GM13977 (cell line): ENCODE measurements around the gene ITCH.
A peak's percentile ranks its signal among the peaks of the same experiment; 100 is the strongest.
"Not testable (repeated sequence)": the region's sequence is repeated elsewhere in the genome, so short reads cannot be mapped to it uniquely, and the experiment has no call there.

Experiments used
- DNase-seq: peaks from one replicate; pipeline ENCODE4 v3.0.0; 2012; ENCODE audit warnings: low spot score
- in situ Hi-C: fragments of 300-500 bp; cut with MboI; formaldehyde crosslinking; loops from one replicate; pipeline ENCODE4 v1.12.0; 2022; ENCODE audit warnings: low sequenced_read_pairs, low pct_unique_long_range_greater_than_20kb, mixed read lengths, inconsistent platforms; ENCODE audit not compliant: unreplicated experiment
- TF ChIP-seq, protein P1 (sequence below): IDR thresholded peaks from 2 replicates; pipeline ENCODE4 v1.5.1; 2012; ENCODE audit warnings: mild to moderate bottlenecking, control low read depth; ENCODE audit not compliant: insufficient read depth; ENCODE audit errors: extremely low read depth, missing control alignments

The ITCH gene

DNA sequence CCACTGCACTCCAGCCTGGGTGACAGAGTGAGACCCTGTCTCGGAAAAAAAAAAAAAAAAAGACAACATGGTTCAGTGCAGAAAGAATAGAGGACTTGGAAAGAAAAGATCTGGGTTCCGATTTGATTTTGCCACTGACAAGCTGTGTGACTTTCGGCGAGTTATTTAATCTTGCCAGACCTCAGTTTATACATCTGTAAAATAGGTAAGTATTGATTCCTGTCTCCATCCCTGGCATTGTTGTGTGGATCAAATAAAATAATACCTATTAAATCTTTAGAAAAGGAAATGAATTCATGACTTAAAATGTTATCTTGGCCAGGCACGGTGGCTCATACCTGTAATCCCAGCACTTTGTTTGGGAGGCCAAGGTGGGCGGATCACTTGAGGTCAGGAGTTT is 7.0 kb downstream of the ITCH start:
- TF ChIP-seq, protein P1, sequence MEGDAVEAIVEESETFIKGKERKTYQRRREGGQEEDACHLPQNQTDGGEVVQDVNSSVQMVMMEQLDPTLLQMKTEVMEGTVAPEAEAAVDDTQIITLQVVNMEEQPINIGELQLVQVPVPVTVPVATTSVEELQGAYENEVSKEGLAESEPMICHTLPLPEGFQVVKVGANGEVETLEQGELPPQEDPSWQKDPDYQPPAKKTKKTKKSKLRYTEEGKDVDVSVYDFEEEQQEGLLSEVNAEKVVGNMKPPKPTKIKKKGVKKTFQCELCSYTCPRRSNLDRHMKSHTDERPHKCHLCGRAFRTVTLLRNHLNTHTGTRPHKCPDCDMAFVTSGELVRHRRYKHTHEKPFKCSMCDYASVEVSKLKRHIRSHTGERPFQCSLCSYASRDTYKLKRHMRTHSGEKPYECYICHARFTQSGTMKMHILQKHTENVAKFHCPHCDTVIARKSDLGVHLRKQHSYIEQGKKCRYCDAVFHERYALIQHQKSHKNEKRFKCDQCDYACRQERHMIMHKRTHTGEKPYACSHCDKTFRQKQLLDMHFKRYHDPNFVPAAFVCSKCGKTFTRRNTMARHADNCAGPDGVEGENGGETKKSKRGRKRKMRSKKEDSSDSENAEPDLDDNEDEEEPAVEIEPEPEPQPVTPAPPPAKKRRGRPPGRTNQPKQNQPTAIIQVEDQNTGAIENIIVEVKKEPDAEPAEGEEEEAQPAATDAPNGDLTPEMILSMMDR, result no peak
- DNase-seq, result no peak
- in situ Hi-C loops, result no loop called here

DNA sequence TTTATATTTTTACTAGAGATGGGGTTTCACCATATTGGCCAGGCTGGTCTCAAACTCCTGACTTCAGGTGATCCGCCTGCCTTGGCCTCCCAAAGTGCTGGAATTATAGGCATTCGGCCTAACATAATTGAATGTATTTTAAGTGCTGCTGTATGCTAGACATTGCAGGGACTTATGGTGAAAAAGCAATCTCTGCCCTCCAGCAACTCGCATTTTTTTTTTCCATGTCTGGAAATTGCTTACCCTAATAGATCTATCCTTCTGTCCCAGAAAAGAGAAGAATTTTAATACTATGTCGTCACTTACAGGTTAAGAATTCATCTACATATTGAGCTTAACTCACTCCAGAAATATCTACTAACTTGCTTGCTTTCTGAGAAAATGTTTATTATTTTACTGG is 10.4 kb downstream of the ITCH start:
- in situ Hi-C loops, result no loop called here
- no peak for DNase-seq
- TF ChIP-seq, protein P1, result no peak

DNA sequence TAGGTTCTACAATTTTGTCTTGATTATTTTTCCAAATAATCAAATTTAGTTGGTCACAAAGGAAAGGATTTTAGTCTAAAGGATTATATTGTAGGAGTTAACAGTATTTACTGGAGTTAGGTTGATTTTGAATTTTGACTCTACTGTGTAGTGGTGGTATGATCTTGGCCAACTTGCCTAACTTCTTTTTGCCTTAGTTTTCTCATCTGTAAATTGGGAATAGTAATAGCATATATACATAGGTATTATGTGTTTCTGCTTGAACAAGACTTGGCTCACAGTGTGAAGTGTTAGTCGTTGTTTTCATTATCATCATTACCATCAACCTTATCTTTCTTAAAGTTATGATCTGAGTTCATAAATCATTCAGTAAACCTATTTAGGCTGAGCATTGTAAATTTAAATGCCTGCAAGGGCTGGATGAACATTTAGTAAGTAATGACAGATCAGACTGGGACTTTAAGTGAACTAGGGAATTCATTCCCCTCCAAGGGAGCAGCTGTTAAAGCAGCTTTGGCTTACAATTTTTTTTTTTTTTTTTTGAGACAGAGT is 11.2 kb downstream of the ITCH start:
- in situ Hi-C loops, result no loop called here
- TF ChIP-seq, protein P1, result no peak
- no peak for DNase-seq

DNA sequence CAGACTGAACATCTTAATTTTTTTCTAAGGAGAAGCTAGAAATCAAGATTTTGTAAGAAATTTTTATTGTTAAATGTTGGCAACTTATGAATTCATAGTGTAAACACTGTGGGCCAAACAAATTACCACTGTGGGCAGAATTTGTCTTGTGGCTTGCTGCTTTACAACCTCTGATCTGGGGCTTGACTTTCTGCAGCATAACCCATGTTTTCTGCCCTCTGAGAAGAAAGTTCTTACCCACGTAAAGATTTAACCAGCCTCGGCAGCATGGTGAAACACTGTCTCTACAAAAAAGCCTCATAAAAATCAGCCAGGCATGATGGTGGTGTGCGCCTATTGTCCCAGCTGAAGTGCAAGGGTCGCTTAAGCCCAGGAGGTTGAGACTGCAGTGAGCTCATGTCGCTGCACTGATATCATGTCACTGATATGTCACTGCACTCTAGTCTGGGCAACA is 12.9 kb downstream of the ITCH start:
- TF ChIP-seq, protein P1, result no peak
- no peak for DNase-seq
- in situ Hi-C loops, result no loop called here

DNA sequence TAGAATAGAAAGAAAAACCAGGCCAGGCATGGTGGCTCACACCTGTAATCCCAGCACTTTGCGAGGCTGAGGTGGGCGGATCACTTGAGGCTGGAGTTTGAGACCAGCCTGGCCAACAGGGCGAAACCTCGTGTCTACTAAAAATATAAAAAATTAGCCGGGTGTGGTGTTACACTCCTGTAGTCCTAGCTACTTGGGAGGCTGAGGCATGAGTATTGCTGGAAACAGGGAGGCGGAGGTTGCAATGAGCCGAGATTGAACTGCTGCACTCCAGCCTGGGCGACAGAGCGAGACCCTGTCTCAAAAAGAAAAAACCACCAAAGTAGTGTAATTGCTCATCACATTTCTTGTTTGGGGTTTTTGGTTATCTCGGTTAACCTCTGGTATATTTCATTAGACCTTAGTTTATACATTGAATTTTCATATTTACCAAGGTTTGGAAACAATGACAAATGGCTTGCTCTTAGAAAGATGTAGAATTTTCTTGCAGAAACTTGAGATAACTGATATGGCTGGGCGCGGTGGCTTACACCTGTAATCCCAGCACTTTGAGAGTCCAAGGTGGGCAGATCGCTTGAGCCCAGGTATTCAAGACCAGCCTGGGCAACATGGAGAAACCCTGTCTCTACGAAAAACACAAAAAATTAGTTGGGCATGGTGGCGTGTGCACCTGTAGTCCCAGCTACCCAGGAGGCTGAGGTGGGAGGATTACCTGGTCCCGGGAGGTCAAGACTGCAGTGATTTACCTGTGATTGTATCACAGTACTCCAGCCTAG is 14.2 kb downstream of the ITCH start:
- DNase-seq, result peak; percentile 58
- in situ Hi-C loops, result no loop called here
- TF ChIP-seq, protein P1, result no peak

DNA sequence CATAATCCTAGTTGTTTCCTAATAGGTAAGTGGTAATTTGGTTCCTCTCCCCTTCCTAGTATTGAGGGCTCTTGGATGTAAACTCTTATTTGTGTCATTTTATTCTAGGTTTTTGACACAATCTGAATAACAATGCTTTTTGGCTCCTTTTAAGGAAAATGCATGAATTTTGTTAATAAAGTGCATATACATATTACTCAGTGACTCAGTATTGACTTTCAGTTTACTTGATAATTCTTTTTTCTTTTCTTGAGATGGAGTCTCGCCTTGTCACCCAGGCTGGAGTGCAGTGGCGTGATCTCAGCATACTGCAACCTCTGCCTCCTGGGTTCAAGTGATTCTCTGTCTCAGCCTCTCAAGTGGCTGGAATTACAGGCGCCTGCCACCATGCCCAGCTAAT is 19.1 kb downstream of the ITCH start:
- in situ Hi-C loops, result no loop called here
- TF ChIP-seq, protein P1, result no peak
- DNase-seq, result no peak

DNA sequence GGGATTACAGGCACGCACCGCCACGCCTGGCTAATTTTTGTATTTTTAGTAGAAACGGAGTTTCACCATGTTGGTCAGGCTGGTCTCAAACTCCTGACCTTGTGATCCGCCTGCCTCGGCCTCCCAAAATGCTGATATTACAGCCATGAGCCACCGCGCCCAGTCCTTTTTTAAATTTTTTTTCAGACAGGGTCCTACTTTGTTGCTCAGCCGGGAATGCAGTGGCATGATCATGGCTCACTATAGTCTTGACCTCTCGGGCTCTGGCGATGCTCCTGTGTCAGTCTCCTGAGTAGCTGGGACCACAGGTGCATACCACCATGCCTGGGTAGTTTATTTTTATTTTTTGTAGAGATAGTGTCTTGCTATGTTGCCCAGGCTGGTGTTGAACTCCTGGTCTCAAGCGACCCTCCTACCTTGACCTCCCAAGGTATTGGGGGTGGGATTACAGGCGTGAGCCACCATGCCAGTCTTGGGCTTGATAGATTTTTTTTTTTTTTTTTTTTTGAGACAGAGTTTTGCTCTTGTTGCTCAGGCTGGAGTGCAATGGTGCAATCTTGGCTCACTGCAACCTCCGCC is 19.9 kb downstream of the ITCH start:
- in situ Hi-C loops, DNase-seq: not testable (repeated sequence)
